ENCODE data around the gene TANK. TPM values are rescaled to one million over a fixed set of nuclear protein-coding genes. Genes with fewer than 3 reads are reported as not detected.

The TANK gene
- total and polyA plus RNA-seq, 2 of the 13 experiments (the other 11 are each of a cell fraction or from before 2014, with no cell fraction given), result 66.9 to 96.1 TPM

DNA sequence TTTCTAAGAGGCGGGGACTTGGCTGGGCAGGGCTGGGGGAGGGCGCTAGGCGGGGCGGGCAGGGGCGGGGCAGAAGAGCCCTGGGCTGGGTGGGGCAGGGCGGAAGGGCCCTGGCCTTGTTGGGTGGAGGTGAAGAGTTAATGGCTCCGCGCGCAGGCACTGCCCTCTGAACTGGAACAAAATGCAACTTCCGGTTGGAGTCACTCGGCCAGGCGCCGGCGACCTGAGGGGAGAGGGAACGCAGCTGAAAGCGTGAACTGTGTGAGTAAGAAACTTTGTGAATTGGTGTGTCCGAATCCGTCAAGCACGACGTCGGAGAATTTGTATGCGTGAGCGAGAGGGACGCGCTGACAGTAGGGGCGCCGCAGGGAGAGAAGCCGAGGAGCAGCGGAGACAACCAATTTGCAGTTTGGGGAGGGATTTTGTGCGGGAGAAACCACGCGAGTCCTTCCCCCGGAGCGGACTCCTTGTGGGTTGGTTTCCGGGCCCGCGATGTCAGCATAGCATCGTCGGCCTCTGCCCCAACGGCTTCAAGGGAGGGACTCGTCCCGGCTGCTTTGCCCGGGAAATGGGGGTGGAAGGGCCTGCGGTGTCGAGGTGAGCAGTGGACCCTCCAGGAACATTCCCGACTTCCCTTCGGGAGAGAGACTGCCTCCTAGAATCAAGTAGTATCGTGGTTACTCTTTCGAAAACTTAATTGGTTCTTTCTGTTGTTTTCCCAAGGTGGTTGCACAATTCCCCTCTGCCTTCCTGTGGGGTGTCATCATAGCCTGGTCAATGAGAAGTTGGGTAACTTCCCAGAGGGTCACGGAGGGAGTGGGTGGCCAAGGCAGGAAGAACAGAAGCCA lies at the start of gene TANK (continued):
- TF ChIP-seq, protein P1, sequence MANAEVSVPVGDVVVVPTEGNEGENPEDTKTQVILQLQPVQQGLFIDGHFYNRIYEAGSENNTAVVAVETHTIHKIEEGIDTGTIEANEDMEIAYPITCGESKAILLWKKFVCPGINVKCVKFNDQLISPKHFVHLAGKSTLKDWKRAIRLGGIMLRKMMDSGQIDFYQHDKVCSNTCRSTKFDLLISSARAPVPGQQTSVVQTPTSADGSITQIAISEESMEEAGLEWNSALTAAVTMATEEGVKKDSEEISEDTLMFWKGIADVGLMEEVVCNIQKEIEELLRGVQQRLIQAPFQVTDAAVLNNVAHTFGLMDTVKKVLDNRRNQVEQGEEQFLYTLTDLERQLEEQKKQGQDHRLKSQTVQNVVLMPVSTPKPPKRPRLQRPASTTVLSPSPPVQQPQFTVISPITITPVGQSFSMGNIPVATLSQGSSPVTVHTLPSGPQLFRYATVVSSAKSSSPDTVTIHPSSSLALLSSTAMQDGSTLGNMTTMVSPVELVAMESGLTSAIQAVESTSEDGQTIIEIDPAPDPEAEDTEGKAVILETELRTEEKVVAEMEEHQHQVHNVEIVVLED (CRISPR knock-in tag; IDR thresholded peaks at IDR 0.05; ENCODE audit: borderline replicate concordance), result peak; percentile 72
- peak; percentile 84 for TF ChIP-seq ZSCAN31 (CRISPR knock-in tag; IDR thresholded peaks at IDR 0.05; ENCODE audit: low read depth)
- TF ChIP-seq KDM5B (CRISPR knock-in tag; IDR thresholded peaks at IDR 0.05; ENCODE audit: borderline replicate concordance), result peak; percentile 98; the same call in 1 of the 2 replicates
- no peak for TF ChIP-seq ZNF296 (CRISPR knock-in tag; conservative IDR thresholded peaks at IDR 0.05)
- TF ChIP-seq, protein P2, sequence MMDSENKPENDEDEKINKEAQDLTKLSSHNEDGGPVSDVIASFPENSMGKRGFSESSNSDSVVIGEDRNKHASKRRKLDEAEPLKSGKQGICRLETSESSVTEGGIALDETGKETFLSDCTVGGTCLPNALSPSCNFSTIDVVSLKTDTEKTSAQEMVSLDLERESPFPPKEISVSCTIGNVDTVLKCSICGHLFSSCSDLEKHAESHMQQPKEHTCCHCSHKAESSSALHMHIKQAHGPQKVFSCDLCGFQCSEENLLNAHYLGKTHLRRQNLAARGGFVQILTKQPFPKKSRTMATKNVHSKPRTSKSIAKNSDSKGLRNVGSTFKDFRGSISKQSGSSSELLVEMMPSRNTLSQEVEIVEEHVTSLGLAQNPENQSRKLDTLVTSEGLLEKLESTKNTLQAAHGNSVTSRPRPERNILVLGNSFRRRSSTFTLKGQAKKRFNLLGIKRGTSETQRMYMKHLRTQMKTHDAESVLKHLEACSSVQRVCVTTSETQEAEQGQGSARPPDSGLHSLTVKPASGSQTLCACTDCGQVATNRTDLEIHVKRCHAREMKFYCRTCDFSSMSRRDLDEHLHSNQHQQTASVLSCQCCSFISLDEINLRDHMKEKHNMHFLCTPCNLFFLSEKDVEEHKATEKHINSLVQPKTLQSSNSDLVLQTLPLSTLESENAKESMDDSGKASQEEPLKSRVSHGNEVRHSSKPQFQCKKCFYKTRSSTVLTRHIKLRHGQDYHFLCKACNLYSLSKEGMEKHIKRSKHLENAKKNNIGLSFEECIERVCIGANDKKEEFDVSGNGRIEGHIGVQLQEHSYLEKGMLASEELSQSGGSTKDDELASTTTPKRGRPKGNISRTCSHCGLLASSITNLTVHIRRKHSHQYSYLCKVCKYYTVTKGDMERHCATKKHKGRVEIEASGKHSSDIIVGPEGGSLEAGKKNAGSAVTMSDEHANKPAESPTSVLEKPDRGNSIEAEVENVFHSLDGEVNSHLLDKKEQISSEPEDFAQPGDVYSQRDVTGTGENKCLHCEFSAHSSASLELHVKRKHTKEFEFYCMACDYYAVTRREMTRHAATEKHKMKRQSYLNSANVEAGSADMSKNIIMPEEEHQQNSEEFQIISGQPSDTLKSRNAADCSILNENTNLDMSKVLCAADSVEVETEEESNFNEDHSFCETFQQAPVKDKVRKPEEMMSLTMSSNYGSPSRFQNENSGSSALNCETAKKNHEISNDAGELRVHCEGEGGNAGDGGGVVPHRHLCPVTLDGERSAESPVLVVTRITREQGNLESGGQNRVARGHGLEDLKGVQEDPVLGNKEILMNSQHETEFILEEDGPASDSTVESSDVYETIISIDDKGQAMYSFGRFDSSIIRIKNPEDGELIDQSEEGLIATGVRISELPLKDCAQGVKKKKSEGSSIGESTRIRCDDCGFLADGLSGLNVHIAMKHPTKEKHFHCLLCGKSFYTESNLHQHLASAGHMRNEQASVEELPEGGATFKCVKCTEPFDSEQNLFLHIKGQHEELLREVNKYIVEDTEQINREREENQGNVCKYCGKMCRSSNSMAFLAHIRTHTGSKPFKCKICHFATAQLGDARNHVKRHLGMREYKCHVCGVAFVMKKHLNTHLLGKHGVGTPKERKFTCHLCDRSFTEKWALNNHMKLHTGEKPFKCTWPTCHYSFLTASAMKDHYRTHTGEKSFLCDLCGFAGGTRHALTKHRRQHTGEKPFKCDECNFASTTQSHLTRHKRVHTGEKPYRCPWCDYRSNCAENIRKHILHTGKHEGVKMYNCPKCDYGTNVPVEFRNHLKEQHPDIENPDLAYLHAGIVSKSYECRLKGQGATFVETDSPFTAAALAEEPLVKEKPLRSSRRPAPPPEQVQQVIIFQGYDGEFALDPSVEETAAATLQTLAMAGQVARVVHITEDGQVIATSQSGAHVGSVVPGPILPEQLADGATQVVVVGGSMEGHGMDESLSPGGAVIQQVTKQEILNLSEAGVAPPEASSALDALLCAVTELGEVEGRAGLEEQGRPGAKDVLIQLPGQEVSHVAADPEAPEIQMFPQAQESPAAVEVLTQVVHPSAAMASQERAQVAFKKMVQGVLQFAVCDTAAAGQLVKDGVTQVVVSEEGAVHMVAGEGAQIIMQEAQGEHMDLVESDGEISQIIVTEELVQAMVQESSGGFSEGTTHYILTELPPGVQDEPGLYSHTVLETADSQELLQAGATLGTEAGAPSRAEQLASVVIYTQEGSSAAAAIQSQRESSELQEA (CRISPR knock-in tag; IDR thresholded peaks at IDR 0.05; ENCODE audit: not compliant biosample characterization), result peak; percentile 94
- TF ChIP-seq NFIB (CRISPR knock-in tag; IDR thresholded peaks at IDR 0.05; ENCODE audit: borderline replicate concordance), result peak; percentile 80; the same call in 1 of the 2 replicates
- TF ChIP-seq, protein P3, sequence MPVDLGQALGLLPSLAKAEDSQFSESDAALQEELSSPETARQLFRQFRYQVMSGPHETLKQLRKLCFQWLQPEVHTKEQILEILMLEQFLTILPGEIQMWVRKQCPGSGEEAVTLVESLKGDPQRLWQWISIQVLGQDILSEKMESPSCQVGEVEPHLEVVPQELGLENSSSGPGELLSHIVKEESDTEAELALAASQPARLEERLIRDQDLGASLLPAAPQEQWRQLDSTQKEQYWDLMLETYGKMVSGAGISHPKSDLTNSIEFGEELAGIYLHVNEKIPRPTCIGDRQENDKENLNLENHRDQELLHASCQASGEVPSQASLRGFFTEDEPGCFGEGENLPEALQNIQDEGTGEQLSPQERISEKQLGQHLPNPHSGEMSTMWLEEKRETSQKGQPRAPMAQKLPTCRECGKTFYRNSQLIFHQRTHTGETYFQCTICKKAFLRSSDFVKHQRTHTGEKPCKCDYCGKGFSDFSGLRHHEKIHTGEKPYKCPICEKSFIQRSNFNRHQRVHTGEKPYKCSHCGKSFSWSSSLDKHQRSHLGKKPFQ (CRISPR knock-in tag; IDR thresholded peaks at IDR 0.05; ENCODE audit: insufficient replicate concordance), result peak; percentile 97
- TF ChIP-seq GTF2F1 (IDR thresholded peaks at IDR 0.05; ENCODE audit: low read length), result peak; percentile 82
- peak; percentile 94 for TF ChIP-seq ELF1 (CRISPR knock-in tag; IDR thresholded peaks at IDR 0.05)
- TF ChIP-seq, protein P4, sequence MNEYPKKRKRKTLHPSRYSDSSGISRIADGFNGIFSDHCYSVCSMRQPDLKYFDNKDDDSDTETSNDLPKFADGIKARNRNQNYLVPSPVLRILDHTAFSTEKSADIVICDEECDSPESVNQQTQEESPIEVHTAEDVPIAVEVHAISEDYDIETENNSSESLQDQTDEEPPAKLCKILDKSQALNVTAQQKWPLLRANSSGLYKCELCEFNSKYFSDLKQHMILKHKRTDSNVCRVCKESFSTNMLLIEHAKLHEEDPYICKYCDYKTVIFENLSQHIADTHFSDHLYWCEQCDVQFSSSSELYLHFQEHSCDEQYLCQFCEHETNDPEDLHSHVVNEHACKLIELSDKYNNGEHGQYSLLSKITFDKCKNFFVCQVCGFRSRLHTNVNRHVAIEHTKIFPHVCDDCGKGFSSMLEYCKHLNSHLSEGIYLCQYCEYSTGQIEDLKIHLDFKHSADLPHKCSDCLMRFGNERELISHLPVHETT (CRISPR knock-in tag; conservative IDR thresholded peaks at IDR 0.05), result peak; percentile 56; the same call in 1 of the 2 replicates
- peak; percentile 92 for TF ChIP-seq ZNF136 (CRISPR knock-in tag; IDR thresholded peaks at IDR 0.05; ENCODE audit: low read depth)
- TF ChIP-seq SP5 (CRISPR knock-in tag; IDR thresholded peaks at IDR 0.05; ENCODE audit: borderline replicate concordance, low read depth), result peak; percentile 99
- TF ChIP-seq ZNF841 (CRISPR knock-in tag; IDR thresholded peaks at IDR 0.05; ENCODE audit: borderline replicate concordance), result no peak
- 0 out of 2 replicates have a peak, but pooled peaks have one; percentile 70 for TF ChIP-seq KDM1A (CRISPR knock-in tag; IDR thresholded peaks at IDR 0.05)
- TF ChIP-seq SCMH1 (CRISPR knock-in tag; IDR thresholded peaks at IDR 0.05; ENCODE audit: borderline replicate concordance), result no peak

Measured in HepG2 (cell line).